Body of pancreas (tissue), 4 donors: Measurements from ENCODE around the gene DLL4.

Source experiments
- POLR2A ChIP-seq, 3 donors: fragments of 450-650 bp; IDR thresholded peaks; one replicate each; pipeline ENCODE4 v1.6.1; 2016; ENCODE audit warnings: antibody characterized with exemption in 3 of 3, mild to moderate bottlenecking in 2 of 3
- TF ChIP-seq, protein P1 (sequence below), 7 experiments: fragments of 450-650 bp in 4 of 7; fragments of 200-600 bp in 3 of 7; sonication (generic) in 3 of 7; IDR thresholded peaks; one replicate each; pipeline ENCODE4 v1.5.1; 2016 to 2019; ENCODE audit warnings: antibody characterized with exemption in 7 of 7

DNA sequence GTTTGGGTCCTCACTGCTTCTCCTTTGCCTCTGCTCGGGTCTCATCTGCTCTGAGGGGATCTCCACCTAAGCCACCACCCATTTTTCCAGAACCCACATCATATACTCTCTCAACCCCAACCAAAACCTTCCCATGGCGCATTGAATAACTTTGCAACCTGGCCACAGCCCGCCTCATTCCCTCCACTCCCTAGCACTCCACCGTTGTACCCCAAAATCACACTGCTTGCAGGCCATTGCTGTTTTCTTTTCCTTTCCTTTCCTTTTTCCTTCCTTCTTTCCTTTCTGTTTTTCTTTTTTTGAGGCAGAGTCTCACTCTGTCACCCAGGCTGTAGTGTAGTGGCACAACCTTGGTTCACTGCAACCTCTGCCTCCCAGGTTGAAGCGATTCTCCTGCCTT lies 38.0 kb upstream of the DLL4 start:
- TF ChIP-seq POLR2A (IDR thresholded peaks at IDR 0.05): no peak
- TF ChIP-seq, protein P1, sequence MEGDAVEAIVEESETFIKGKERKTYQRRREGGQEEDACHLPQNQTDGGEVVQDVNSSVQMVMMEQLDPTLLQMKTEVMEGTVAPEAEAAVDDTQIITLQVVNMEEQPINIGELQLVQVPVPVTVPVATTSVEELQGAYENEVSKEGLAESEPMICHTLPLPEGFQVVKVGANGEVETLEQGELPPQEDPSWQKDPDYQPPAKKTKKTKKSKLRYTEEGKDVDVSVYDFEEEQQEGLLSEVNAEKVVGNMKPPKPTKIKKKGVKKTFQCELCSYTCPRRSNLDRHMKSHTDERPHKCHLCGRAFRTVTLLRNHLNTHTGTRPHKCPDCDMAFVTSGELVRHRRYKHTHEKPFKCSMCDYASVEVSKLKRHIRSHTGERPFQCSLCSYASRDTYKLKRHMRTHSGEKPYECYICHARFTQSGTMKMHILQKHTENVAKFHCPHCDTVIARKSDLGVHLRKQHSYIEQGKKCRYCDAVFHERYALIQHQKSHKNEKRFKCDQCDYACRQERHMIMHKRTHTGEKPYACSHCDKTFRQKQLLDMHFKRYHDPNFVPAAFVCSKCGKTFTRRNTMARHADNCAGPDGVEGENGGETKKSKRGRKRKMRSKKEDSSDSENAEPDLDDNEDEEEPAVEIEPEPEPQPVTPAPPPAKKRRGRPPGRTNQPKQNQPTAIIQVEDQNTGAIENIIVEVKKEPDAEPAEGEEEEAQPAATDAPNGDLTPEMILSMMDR (IDR thresholded peaks at IDR 0.05): no peak
